Progenitor cell of endocrine pancreas (in vitro differentiated cells): ENCODE data around the gene BST2. TPM values are rescaled to one million over a fixed set of nuclear protein-coding genes. Genes with fewer than 3 reads are reported as not detected.

Experiments used
- DNase-seq: peaks from one replicate; pipeline ENCODE4 v3.0.0; 2021; ENCODE audit warnings: low spot score; ENCODE audit not compliant: unreplicated experiment
- H3K27ac Mint-ChIP-seq: 2 replicates; pipeline ENCODE4 v1.8.0; 2021; ENCODE audit warnings: mild to moderate bottlenecking, moderate library complexity, mixed read lengths
- H3K27me3 Mint-ChIP-seq: 2 replicates; pipeline ENCODE4 v1.8.0; 2021; ENCODE audit warnings: mixed read lengths
- H3K36me3 Mint-ChIP-seq: 2 replicates; pipeline ENCODE4 v1.8.0; 2022; ENCODE audit warnings: mixed read lengths; ENCODE audit not compliant: insufficient read depth
- H3K4me1 Mint-ChIP-seq: 2 replicates; pipeline ENCODE4 v1.8.0; 2021; ENCODE audit warnings: low read depth, mixed read lengths
- H3K4me3 Mint-ChIP-seq: 2 replicates; pipeline ENCODE4 v1.8.0; 2021; ENCODE audit warnings: low read depth, mild to moderate bottlenecking, moderate library complexity, mixed read lengths
- H3K9me3 Mint-ChIP-seq: 2 replicates; pipeline ENCODE4 v1.8.0; 2021; ENCODE audit warnings: low read depth, mixed read lengths
- total RNA-seq: library from RNA; stranded (reverse); gene quantifications from 2 replicates; pipeline ENCODE4 v1.2.1, GENCODE V29; 2021
- TF ChIP-seq, protein P1 (sequence below): fragments of 200-600 bp; sonication (generic); IDR thresholded peaks from one replicate; pipeline ENCODE4 v1.5.0; 2021; ENCODE audit warnings: antibody characterized with exemption, mild to moderate bottlenecking; ENCODE audit not compliant: unreplicated experiment

BST2 gene
- total RNA-seq, 1 donor from 2014 or later, result 0.67 TPM

GRCh38 chr19:17406887-17407196 lies 1.4 kb upstream of the BST2 start:
- Mint-ChIP-seq H3K36me3 (no peaks in the 10 kb centered on the region), H3K27ac (peak overlapping the region; percentile 60), H3K4me3 (no peak overlapping the region), H3K4me1 (peaks cover 9% of the 10 kb centered on the region), H3K27me3 (no peaks in the 10 kb centered on the region), H3K9me3 (no peaks in the 10 kb centered on the region)
- DNase-seq, result no peak
- TF ChIP-seq, protein P1, sequence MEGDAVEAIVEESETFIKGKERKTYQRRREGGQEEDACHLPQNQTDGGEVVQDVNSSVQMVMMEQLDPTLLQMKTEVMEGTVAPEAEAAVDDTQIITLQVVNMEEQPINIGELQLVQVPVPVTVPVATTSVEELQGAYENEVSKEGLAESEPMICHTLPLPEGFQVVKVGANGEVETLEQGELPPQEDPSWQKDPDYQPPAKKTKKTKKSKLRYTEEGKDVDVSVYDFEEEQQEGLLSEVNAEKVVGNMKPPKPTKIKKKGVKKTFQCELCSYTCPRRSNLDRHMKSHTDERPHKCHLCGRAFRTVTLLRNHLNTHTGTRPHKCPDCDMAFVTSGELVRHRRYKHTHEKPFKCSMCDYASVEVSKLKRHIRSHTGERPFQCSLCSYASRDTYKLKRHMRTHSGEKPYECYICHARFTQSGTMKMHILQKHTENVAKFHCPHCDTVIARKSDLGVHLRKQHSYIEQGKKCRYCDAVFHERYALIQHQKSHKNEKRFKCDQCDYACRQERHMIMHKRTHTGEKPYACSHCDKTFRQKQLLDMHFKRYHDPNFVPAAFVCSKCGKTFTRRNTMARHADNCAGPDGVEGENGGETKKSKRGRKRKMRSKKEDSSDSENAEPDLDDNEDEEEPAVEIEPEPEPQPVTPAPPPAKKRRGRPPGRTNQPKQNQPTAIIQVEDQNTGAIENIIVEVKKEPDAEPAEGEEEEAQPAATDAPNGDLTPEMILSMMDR, result no peak

DNA sequence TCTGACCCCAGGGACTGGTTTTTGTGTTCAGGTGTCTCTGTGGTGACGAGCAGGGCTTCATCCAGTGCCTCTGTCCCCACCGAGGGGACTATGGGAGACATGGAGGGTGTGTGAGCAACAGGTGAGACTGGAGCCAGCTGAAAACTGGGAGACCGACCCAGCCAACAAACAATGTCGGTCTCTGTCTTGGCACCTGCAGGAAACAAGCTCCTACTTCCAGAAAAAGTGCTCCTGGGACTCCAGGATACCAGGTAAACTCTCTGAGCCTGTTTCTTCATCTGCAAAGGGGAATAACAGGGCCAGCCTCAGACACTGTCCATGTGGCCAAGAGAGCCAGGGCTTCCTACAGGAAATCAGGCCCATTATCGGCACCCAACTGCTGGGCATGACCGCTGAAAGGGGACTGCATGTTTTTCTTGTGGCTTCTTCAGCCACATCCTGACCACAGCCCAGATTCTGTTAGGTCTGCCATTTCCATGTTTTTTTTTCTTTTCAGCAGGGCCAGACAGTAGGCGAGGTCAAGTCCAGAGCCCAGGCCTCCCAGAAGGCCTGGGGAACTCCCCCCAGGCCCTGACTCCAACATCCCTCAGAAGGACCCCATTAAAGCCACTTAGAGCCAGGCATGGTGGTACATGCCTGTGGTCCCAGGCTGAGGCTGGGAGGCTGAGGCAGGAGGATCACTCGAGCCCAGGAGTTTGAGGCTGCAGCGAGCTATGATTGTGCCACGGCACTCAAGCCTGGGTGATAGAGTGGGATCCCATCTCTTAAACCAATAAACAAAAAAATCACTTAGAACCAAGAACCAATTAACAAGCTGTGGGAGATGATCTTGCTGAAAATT lies 836 bp upstream of the BST2 start:
- Mint-ChIP-seq H3K27me3 (peaks cover 3% of the 10 kb centered on the region), H3K4me3 (no peak overlapping the region), H3K27ac (peak overlapping the region; percentile 60), H3K36me3 (no peaks in the 10 kb centered on the region), H3K4me1 (peaks cover 9% of the 10 kb centered on the region), H3K9me3 (no peaks in the 10 kb centered on the region)
- TF ChIP-seq, protein P1, result no peak
- DNase-seq, result no peak

GRCh38 chr19:17404621-17405249 lies 695 bp downstream of the BST2 start:
- peaks cover 9% of the 10 kb centered on the region for H3K4me1 Mint-ChIP-seq
- TF ChIP-seq, protein P1, result no peak
- H3K9me3 Mint-ChIP-seq, result no peaks in the 10 kb centered on the region
- no peak overlapping the region for H3K27ac Mint-ChIP-seq
- no peak overlapping the region for H3K4me3 Mint-ChIP-seq
- H3K27me3 Mint-ChIP-seq, result peaks cover 3% of the 10 kb centered on the region
- no peaks in the 10 kb centered on the region for H3K36me3 Mint-ChIP-seq
- DNase-seq, result no peak

- TF ChIP-seq, protein P1, result no peak
- Mint-ChIP-seq H3K4me3 (no peak overlapping the region), H3K27me3 (peaks cover 3% of the 10 kb centered on the region), H3K9me3 (no peaks in the 10 kb centered on the region), H3K36me3 (no peaks in the 10 kb centered on the region), H3K27ac (no peak overlapping the region), H3K4me1 (peaks cover 9% of the 10 kb centered on the region)
- DNase-seq, result no peak
These were observed 1.4 kb downstream of the BST2 start for GRCh38 chr19:17404015-17404414.

GRCh38 chr19:17402982-17403855 lies 2.2 kb downstream of the BST2 start:
- no peaks in the 10 kb centered on the region for H3K9me3 Mint-ChIP-seq
- TF ChIP-seq, protein P1, result no peak
- no peak for DNase-seq
- H3K4me3 Mint-ChIP-seq, result no peak overlapping the region
- peaks cover 3% of the 10 kb centered on the region for H3K27me3 Mint-ChIP-seq
- no peaks in the 10 kb centered on the region for H3K36me3 Mint-ChIP-seq
- H3K4me1 Mint-ChIP-seq, result peaks cover 9% of the 10 kb centered on the region
- no peak overlapping the region for H3K27ac Mint-ChIP-seq
